ENCODE data around the gene KCNQ1.

KCNQ1 gene

GRCh38 chr11:2827792-2828191 is 383.0 kb downstream of the KCNQ1 start:
- TF ChIP-seq CTCF (IDR thresholded peaks at IDR 0.05; ENCODE audit: low read depth, low read length) = no peak

GRCh38 chr11:2828585-2829330 is 383.9 kb downstream of the KCNQ1 start:
- H3K4me3 ChIP-seq (ENCODE audit: low read depth, low read length) = no peak overlapping the region
- TF ChIP-seq CTCF (IDR thresholded peaks at IDR 0.05; ENCODE audit: low read depth, low read length) = no peak

More at GRCh38 chr11:2827792-2828191, 383.0 kb downstream of the KCNQ1 start:
- H3K4me3 ChIP-seq (ENCODE audit: low read depth, low read length) = no peak overlapping the region

- no peak overlapping the region for H3K4me3 ChIP-seq (ENCODE audit: low read depth, low read length)
- TF ChIP-seq CTCF (IDR thresholded peaks at IDR 0.05; ENCODE audit: low read depth, low read length) = no peak
Measured at GRCh38 chr11:2830030-2830812, 385.4 kb downstream of the KCNQ1 start.

GRCh38 chr11:2830886-2831285 is 386.1 kb downstream of the KCNQ1 start:
- no peak overlapping the region for H3K4me3 ChIP-seq (ENCODE audit: low read depth, low read length)
- no peak for TF ChIP-seq CTCF (IDR thresholded peaks at IDR 0.05; ENCODE audit: low read depth, low read length)

GRCh38 chr11:2831781-2832532 is 387.1 kb downstream of the KCNQ1 start:
- TF ChIP-seq CTCF (IDR thresholded peaks at IDR 0.05; ENCODE audit: low read depth, low read length) = no peak
- H3K4me3 ChIP-seq (ENCODE audit: low read depth, low read length) = no peak overlapping the region

GRCh38 chr11:2832533-2833020 is 387.8 kb downstream of the KCNQ1 start:
- no peak overlapping the region for H3K4me3 ChIP-seq (ENCODE audit: low read depth, low read length)
- TF ChIP-seq CTCF (IDR thresholded peaks at IDR 0.05; ENCODE audit: low read depth, low read length) = no peak
